Thyroid gland (tissue), 4 donors: Measurements from ENCODE around the gene IGFN1. TPM values are rescaled to one million over a fixed set of nuclear protein-coding genes. Genes with fewer than 3 reads are reported as not detected.

Experiments used
- DNase-seq, 2 donors: peaks; one replicate each; pipeline ENCODE4 v3.0.0-alpha.2; 2019
- H3K27ac ChIP-seq, 3 donors: fragments of 200-600 bp; sonication (generic); 1 replicate in 2 of 3; 2 replicates in 1 of 3; pipeline ENCODE4 v1.5.1; 2016 to 2019; ENCODE audit warnings: mild to moderate bottlenecking in 1 of 3, moderate library complexity in 1 of 3
- H3K27me3 ChIP-seq: fragments of 200-600 bp; sonication (generic); one replicate; pipeline ENCODE4 v1.5.1; 2019
- H3K36me3 ChIP-seq, 2 donors: fragments of 200-600 bp; sonication (generic); one replicate each; pipeline ENCODE4 v1.5.1; 2016 to 2019
- H3K4me1 ChIP-seq, 2 donors: fragments of 200-600 bp; sonication (generic); one replicate each; pipeline ENCODE4 v1.5.1; 2017 to 2019
- H3K4me3 ChIP-seq, 3 donors: fragments of 200-600 bp; sonication (generic); replicated peaks in 1 of 3; 1 replicate in 2 of 3; 2 replicates in 1 of 3; pipeline ENCODE4 v1.5.1; 2016; ENCODE audit warnings: mild to moderate bottlenecking in 1 of 3
- H3K9me3 ChIP-seq: fragments of 200-600 bp; sonication (generic); one replicate; pipeline ENCODE4 v1.5.1; 2017
- CTCF ChIP-seq, 6 experiments: fragments of 200-600 bp in 3 of 6; fragments of 450-650 bp in 3 of 6; sonication (generic) in 3 of 6; IDR thresholded peaks; one replicate each; pipeline ENCODE4 v1.5.1; 2016 to 2019; ENCODE audit warnings: antibody characterized with exemption in 6 of 6, mild to moderate bottlenecking in 2 of 6, inconsistent platforms in 1 of 6, moderate library complexity in 1 of 6
- POLR2A ChIP-seq, 2 donors: fragments of 450-650 bp; IDR thresholded peaks; one replicate each; pipeline ENCODE4 v1.6.1; 2017; ENCODE audit warnings: antibody characterized with exemption in 2 of 2, mild to moderate bottlenecking in 2 of 2, moderate library complexity in 1 of 2
- WGBS, 2 donors: methylation state at CpG; one replicate each; pipeline ENCODE4 v1.1.5; 2017; 5-methylcytosine and 5-hydroxymethylcytosine counted together
- intact Hi-C: fragments of 100-400 bp; cut with DNase I; formaldehyde crosslinking; loops from one replicate; pipeline ENCODE4 v1.15.1; 2023
- total RNA-seq, 4 donors: library from RNA; depleted of rRNA; stranded (reverse); fragments of >200 nt; gene quantifications; one replicate each; pipeline ENCODE4 v1.2.3, GENCODE V29; 2016

Gene IGFN1
- total RNA-seq, 4 donors from 2014 or later: 16.2 to 78.6 (median 33.0) TPM

GRCh38 chr1:201167041-201167991 is 23.3 kb upstream of the IGFN1 start:
- intact Hi-C loops: no loop called here
- TF ChIP-seq POLR2A (IDR thresholded peaks at IDR 0.05): no peak
- TF ChIP-seq CTCF (IDR thresholded peaks at IDR 0.05): no peak
- 71 to 72% methylated on average over 13 of the region's 13 CpGs for WGBS, 2 donors

GRCh38 chr1:201169203-201169602 is 21.4 kb upstream of the IGFN1 start:
- WGBS, 2 donors: 79 to 98% methylated on average over 3 of the region's 3 CpGs
- intact Hi-C loops: no loop called here
- Histone ChIP-seq H3K27ac (no peak overlapping the region), H3K4me1 (peaks cover 0 to 12% of the 10 kb centered on the region in 2 donors), H3K4me3 (no peak overlapping the region), H3K9me3 (no peaks in the 10 kb centered on the region), H3K27me3 (no peaks in the 10 kb centered on the region), H3K36me3 (no peaks in the 10 kb centered on the region)
- TF ChIP-seq CTCF (IDR thresholded peaks at IDR 0.05) (no peak), POLR2A (IDR thresholded peaks at IDR 0.05) (no peak)
- no peak for DNase-seq

More at GRCh38 chr1:201167041-201167991, 23.3 kb upstream of the IGFN1 start:
- no peaks in the 10 kb centered on the region for H3K36me3 ChIP-seq
- H3K4me1 ChIP-seq: peaks cover 0 to 12% of the 10 kb centered on the region in 2 donors
- H3K4me3 ChIP-seq: no peak overlapping the region
- H3K9me3 ChIP-seq: no peaks in the 10 kb centered on the region
- H3K27me3 ChIP-seq: no peaks in the 10 kb centered on the region
- no peak overlapping the region for H3K27ac ChIP-seq
- no peak for DNase-seq

GRCh38 chr1:201169971-201170532 is 20.6 kb upstream of the IGFN1 start:
- peak overlapping the region; percentile 2 to 86 (median 62) for H3K27ac ChIP-seq
- no peaks in the 10 kb centered on the region for H3K9me3 ChIP-seq
- no peak overlapping the region for H3K4me3 ChIP-seq
- H3K36me3 ChIP-seq: no peaks in the 10 kb centered on the region
- TF ChIP-seq CTCF (IDR thresholded peaks at IDR 0.05) (no peak), POLR2A (IDR thresholded peaks at IDR 0.05) (no peak)
- 87% methylated on average over 2 of the region's 2 CpGs for WGBS, 2 donors
- intact Hi-C loops: no loop called here
- DNase-seq: no peak
- no peaks in the 10 kb centered on the region for H3K27me3 ChIP-seq
- peaks cover 0 to 12% of the 10 kb centered on the region in 2 donors for H3K4me1 ChIP-seq

GRCh38 chr1:201170533-201171062 is 20.0 kb upstream of the IGFN1 start:
- intact Hi-C loops: no loop called here
- peak overlapping the region in 2 of 3 donors; percentile 41 to 64 for H3K4me3 ChIP-seq
- H3K27me3 ChIP-seq: no peaks in the 10 kb centered on the region
- DNase-seq: peak; percentile 97 to 98
- peaks cover 0 to 12% of the 10 kb centered on the region in 2 donors for H3K4me1 ChIP-seq
- no peaks in the 10 kb centered on the region for H3K9me3 ChIP-seq
- no peaks in the 10 kb centered on the region for H3K36me3 ChIP-seq
- 12 to 16% methylated on average over 22 to 26 of the region's 26 CpGs for WGBS, 2 donors
- no peak for TF ChIP-seq CTCF (IDR thresholded peaks at IDR 0.05)
- peak in 1 of 2 donors; percentile 85 for TF ChIP-seq POLR2A (IDR thresholded peaks at IDR 0.05)
- peak overlapping the region; percentile 77 to 90 (median 86) for H3K27ac ChIP-seq
